Liver (tissue), 9 donors: ENCODE measurements around the gene ILKAP. TPM values are rescaled to one million over a fixed set of nuclear protein-coding genes. Genes with fewer than 3 reads are reported as not detected.

ENCODE experiments used
- DNase-seq: peaks from one replicate; pipeline ENCODE4 v3.0.0-alpha.2; 2017; ENCODE audit warnings: low spot score
- H3K27ac ChIP-seq, 2 donors: one replicate each; pipeline ENCODE4 v1.7.0; 2013; ENCODE audit warnings: inconsistent platforms in 2 of 2, low read length in 2 of 2, control low read depth in 1 of 2, low read depth in 1 of 2, mild to moderate bottlenecking in 1 of 2
- H3K27me3 ChIP-seq, 4 donors: one replicate each; pipeline versions ENCODE4 v1.6.1 to v1.7.0; 2013; ENCODE audit warnings: low read length in 3 of 4, inconsistent platforms in 1 of 4, mild to moderate bottlenecking in 1 of 4, moderate library complexity in 1 of 4; ENCODE audit not compliant: control insufficient read depth in 4 of 4, insufficient read depth in 4 of 4
- H3K36me3 ChIP-seq, 4 donors: one replicate each; pipeline versions ENCODE4 v1.6.1 to v1.7.0; 2013; ENCODE audit warnings: low read length in 3 of 4, mild to moderate bottlenecking in 3 of 4, low read depth in 1 of 4, moderate library complexity in 1 of 4; ENCODE audit not compliant: control insufficient read depth in 4 of 4, insufficient read depth in 3 of 4
- H3K4me1 ChIP-seq, 4 donors: one replicate each; pipeline versions ENCODE4 v1.6.1 to v1.7.0; 2013; ENCODE audit warnings: low read length in 3 of 4, mild to moderate bottlenecking in 3 of 4, moderate library complexity in 1 of 4; ENCODE audit not compliant: control insufficient read depth in 4 of 4, insufficient read depth in 4 of 4
- H3K4me3 ChIP-seq, 3 donors: one replicate each; pipeline versions ENCODE4 v1.6.1 to v1.7.0; 2013; ENCODE audit warnings: low read length in 3 of 3, control low read depth in 1 of 3, low read depth in 1 of 3, mild to moderate bottlenecking in 1 of 3
- H3K9ac ChIP-seq, 2 donors: one replicate each; pipeline ENCODE4 v1.7.0; 2013; ENCODE audit warnings: low read length in 2 of 2, mild to moderate bottlenecking in 2 of 2, moderate library complexity in 2 of 2, control low read depth in 1 of 2, low read depth in 1 of 2
- H3K9me3 ChIP-seq, 4 donors: one replicate each; pipeline versions ENCODE4 v1.6.1 to v1.7.0; 2013; ENCODE audit warnings: low read length in 3 of 4; ENCODE audit not compliant: control insufficient read depth in 4 of 4
- ATF3 ChIP-seq: IDR thresholded peaks from 2 replicates; pipeline ENCODE4 v1.6.1; 2016; ENCODE audit warnings: antibody characterized with exemption
- CTCF ChIP-seq: fragments of 150-350 bp; IDR thresholded peaks from 2 replicates; pipeline ENCODE4 v1.5.1; 2017; ENCODE audit warnings: improper control_type of control experiment, low read depth, low read length; ENCODE audit not compliant: missing input control
- EGR1 ChIP-seq, 2 donors: IDR thresholded peaks; 2 replicates each; pipeline ENCODE4 v1.6.1; 2016 to 2018; ENCODE audit warnings: antibody characterized with exemption in 2 of 2, low read depth in 2 of 2
- FOXA1 ChIP-seq: IDR thresholded peaks from 2 replicates; pipeline ENCODE4 v1.6.1; 2016; ENCODE audit warnings: antibody characterized with exemption
- FOXA2 ChIP-seq: IDR thresholded peaks from 2 replicates; pipeline ENCODE4 v1.6.1; 2016; ENCODE audit warnings: antibody characterized with exemption
- HNF4A ChIP-seq, 2 donors: conservative IDR thresholded peaks; 2 replicates each; pipeline ENCODE4 v1.6.1; 2016; ENCODE audit warnings: antibody characterized with exemption in 2 of 2, mild to moderate bottlenecking in 2 of 2
- JUND ChIP-seq, 2 donors: IDR thresholded peaks; 2 replicates each; pipeline ENCODE4 v1.6.1; 2016; ENCODE audit warnings: antibody characterized with exemption in 2 of 2
- MAX ChIP-seq: IDR thresholded peaks from 2 replicates; pipeline ENCODE4 v1.6.1; 2016; ENCODE audit warnings: antibody characterized with exemption
- NR2F2 ChIP-seq: IDR thresholded peaks from 2 replicates; pipeline ENCODE4 v1.6.1; 2016; ENCODE audit warnings: antibody characterized with exemption
- RAD21 ChIP-seq, 2 donors: IDR thresholded peaks; 2 replicates each; pipeline ENCODE4 v1.6.1; 2016; ENCODE audit warnings: antibody characterized with exemption in 2 of 2, mild to moderate bottlenecking in 2 of 2
- REST ChIP-seq: IDR thresholded peaks from 2 replicates; pipeline ENCODE4 v1.6.1; 2016; ENCODE audit warnings: antibody characterized with exemption, mild to moderate bottlenecking
- RXRA ChIP-seq, 2 donors: IDR thresholded peaks; 2 replicates each; pipeline ENCODE4 v1.6.1; 2017 to 2018; ENCODE audit warnings: antibody characterized with exemption in 2 of 2, mild to moderate bottlenecking in 1 of 2
- TAF1 ChIP-seq: conservative IDR thresholded peaks from 2 replicates; pipeline ENCODE4 v1.6.1; 2016; ENCODE audit warnings: antibody characterized with exemption, mild to moderate bottlenecking
- YY1 ChIP-seq: IDR thresholded peaks from 2 replicates; pipeline ENCODE4 v1.6.1; 2016; ENCODE audit warnings: antibody characterized with exemption, mild to moderate bottlenecking
- WGBS: extraction: QIAGEN DNeasy Blood & Tissue Kit; methylation state at CpG from one replicate; pipeline ENCODE4 v1.1.7; 2013; 5-methylcytosine and 5-hydroxymethylcytosine counted together
- polyA plus RNA-seq, 2 donors: library from polyadenylated mRNA; stranded (reverse) in 1 of 2; unstranded in 1 of 2; fragments of 200-250 nt in 1 of 2; fragments of >200 nt in 1 of 2; fragmentation: Nextera tagmentation in 1 of 2; extraction: Ambion mirVana in 1 of 2; gene quantifications; one replicate each; pipeline versions ENCODE4 v1.2.1 to v1.2.3, GENCODE V29; 2013 to 2015
- total RNA-seq, 2 donors: library from RNA; depleted of rRNA; stranded (reverse); fragments of >200 nt; gene quantifications; one replicate each; pipeline ENCODE4 v1.2.3, GENCODE V29; 2014
- donor health status: healthy.
- donor health status: healthy.
- donor health status: healthy.
- donor health status: healthy.
- donor health status: healthy.

The ILKAP gene
- total and polyA plus RNA-seq, 4 donors, result 15.0 to 21.1 (median 20.0) TPM

GRCh38 chr2:238152771-238153688, 50.5 kb downstream of the ILKAP start:
- TF ChIP-seq MAX, result no peak
- no peak for TF ChIP-seq RXRA (IDR thresholded peaks at IDR 0.05)
- TF ChIP-seq HNF4A (conservative IDR thresholded peaks at IDR 0.05), result no peak
- TF ChIP-seq RAD21 (IDR thresholded peaks at IDR 0.05), result no peak
- TF ChIP-seq EGR1 (IDR thresholded peaks at IDR 0.05; ENCODE audit: low read depth in 2 of 2), result no peak
- Histone ChIP-seq H3K9me3 (no peaks in the 10 kb centered on the region), H3K9ac (no peak overlapping the region), H3K4me1 (no peaks in the 10 kb centered on the region), H3K4me3 (no peak overlapping the region), H3K27me3 (no peaks in the 10 kb centered on the region), H3K36me3 (no peaks in the 10 kb centered on the region), H3K27ac (no peak overlapping the region)
- 86% methylated on average over 22 of the region's 22 CpGs for WGBS
- DNase-seq, result no peak

- DNase-seq, result no peak
- Histone ChIP-seq H3K36me3 (no peaks in the 10 kb centered on the region), H3K27me3 (no peaks in the 10 kb centered on the region), H3K4me3 (no peak overlapping the region), H3K9ac (no peak overlapping the region), H3K4me1 (no peaks in the 10 kb centered on the region), H3K9me3 (no peaks in the 10 kb centered on the region), H3K27ac (no peak overlapping the region)
- TF ChIP-seq ATF3 (no peak), YY1 (no peak), REST (no peak), FOXA2 (no peak), TAF1 (no peak), HNF4A (conservative IDR thresholded peaks at IDR 0.05) (no peak), FOXA1 (no peak), RAD21 (IDR thresholded peaks at IDR 0.05) (no peak), NR2F2 (no peak), EGR1 (IDR thresholded peaks at IDR 0.05; ENCODE audit: low read depth in 2 of 2) (no peak), RXRA (IDR thresholded peaks at IDR 0.05) (no peak), CTCF (no peak), JUND (IDR thresholded peaks at IDR 0.05) (no peak)
- WGBS, result 88% methylated on average over 16 of the region's 16 CpGs
These were observed 51.8 kb downstream of the ILKAP start for GRCh38 chr2:238151628-238152235.
